ENCODE data around the gene KCNJ15. TPM values are rescaled to one million over a fixed set of nuclear protein-coding genes. Genes with fewer than 3 reads are reported as not detected.
A peak's percentile ranks its signal among the peaks of the same experiment; 100 is the strongest.
"Not testable (repeated sequence)": the region's sequence is repeated elsewhere in the genome, so short reads cannot be mapped to it uniquely, and the experiment has no call there.

KCNJ15 gene
- total RNA-seq, 2 donors from 2014 or later, result 0.17 to 0.21 TPM

DNA sequence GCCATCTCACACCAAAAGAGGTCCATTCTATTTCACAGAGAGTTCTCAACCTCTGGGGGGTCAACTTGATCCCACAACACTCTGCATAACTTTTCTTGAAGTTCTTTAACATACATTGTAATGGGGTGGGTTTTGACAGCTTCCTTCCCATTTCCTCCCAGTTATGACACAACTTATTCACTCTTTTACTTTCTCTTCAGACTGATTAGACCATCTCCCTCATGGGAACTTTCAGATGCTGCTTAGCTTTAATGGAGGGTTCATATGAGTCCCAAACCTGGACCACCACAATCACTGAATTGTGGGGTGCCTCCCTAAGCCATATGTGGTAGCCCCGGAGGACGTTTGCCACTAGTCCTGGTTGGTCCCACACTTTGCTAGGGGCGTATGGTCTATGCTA, 28.3 kb upstream of the KCNJ15 start:
- Histone ChIP-seq H3K4me1 (no peaks in the 10 kb centered on the region), H3K9me3 (no peaks in the 10 kb centered on the region), H3K27ac (no peak overlapping the region), H3K4me3 (no peak overlapping the region), H3K27me3 (no peaks in the 10 kb centered on the region), H3K9ac (ENCODE audit: low read depth in 2 of 2, low read length in 2 of 2) (no peak overlapping the region), H3K36me3 (no peaks in the 10 kb centered on the region)
- intact Hi-C loops (cut with DNase I), result no loop called here
- TF ChIP-seq, protein P1, sequence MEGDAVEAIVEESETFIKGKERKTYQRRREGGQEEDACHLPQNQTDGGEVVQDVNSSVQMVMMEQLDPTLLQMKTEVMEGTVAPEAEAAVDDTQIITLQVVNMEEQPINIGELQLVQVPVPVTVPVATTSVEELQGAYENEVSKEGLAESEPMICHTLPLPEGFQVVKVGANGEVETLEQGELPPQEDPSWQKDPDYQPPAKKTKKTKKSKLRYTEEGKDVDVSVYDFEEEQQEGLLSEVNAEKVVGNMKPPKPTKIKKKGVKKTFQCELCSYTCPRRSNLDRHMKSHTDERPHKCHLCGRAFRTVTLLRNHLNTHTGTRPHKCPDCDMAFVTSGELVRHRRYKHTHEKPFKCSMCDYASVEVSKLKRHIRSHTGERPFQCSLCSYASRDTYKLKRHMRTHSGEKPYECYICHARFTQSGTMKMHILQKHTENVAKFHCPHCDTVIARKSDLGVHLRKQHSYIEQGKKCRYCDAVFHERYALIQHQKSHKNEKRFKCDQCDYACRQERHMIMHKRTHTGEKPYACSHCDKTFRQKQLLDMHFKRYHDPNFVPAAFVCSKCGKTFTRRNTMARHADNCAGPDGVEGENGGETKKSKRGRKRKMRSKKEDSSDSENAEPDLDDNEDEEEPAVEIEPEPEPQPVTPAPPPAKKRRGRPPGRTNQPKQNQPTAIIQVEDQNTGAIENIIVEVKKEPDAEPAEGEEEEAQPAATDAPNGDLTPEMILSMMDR (IDR thresholded peaks at IDR 0.05), result no peak
- no peak for DNase-seq

DNA sequence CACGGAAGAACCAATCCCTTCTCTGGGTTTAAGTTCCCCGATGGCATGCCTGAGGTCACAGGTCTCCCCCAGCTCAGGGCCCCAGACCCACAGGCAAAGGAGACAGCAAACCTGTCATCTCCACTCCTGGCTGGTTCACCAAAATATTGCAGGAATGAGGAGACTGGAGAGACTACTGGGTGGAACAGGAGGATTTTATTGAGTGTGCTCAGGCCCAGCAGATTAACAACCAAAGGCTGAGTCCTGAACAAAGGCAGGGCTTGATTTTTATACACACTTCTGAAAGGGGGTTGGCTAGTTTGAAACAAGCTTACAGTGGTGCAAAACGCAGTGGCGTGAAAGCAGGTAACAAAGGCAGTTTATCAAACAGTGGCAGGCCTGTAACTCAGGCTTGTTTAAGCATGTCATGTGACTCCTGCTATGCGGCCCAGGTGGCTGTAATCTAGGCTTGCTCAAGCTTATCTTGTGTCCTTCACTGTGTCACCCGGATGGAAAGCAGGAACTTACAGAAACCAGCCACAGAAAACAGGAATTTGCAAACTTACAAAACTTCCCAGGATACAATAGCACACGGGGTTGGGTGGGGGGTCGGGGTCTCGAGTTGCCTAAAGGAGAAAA, 27.4 kb upstream of the KCNJ15 start:
- intact Hi-C loops (cut with DNase I), result no loop called here
- peak; percentile 16 for DNase-seq

DNA sequence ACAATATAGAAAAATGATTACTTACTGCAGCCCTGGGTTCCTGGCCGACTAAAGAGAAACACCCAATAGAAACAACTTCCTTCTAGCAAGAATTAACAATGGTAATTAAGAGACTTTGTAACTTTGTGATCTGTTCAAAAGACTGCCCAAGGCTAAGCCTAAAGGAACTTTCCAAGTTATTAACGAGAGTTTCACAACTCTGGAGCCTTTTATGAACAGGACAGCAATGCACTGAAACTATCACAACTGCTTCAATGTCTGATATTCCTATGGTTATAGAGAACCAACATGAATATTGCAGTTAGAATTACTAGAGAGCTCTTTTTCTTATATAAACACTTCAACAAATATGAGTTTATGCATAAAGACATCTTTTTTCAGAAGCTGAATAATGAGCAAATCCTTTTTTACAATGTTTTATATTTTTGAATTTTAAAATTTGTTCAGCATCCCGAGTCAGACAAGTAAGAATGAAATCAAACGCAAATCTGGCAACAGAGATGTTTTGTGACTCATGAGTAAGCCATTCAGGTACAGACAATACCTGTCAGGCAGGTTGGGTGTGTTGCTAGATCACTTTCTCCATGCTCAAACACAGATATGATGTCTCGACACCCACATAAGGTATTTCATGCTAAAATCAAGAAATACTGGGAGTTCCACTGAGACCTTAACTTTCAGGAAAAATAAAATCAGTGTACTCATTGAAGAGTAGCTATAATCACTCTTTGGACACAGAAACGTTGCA, 22.2 kb upstream of the KCNJ15 start:
- no peak overlapping the region for H3K27ac ChIP-seq
- no peaks in the 10 kb centered on the region for H3K36me3 ChIP-seq
- peak; percentile 27 for DNase-seq
- H3K4me1 ChIP-seq, result no peaks in the 10 kb centered on the region
- no peak overlapping the region for H3K4me3 ChIP-seq
- TF ChIP-seq, protein P1 (IDR thresholded peaks at IDR 0.05), result no peak
- H3K9ac ChIP-seq (ENCODE audit: low read depth in 2 of 2, low read length in 2 of 2), result no peak overlapping the region
- H3K9me3 ChIP-seq, result no peaks in the 10 kb centered on the region
- intact Hi-C loops (cut with DNase I), result no loop called here
- H3K27me3 ChIP-seq, result no peaks in the 10 kb centered on the region

More for the DNA sequence above, 27.4 kb upstream of the KCNJ15 start:
- Histone ChIP-seq H3K9ac (ENCODE audit: low read depth in 2 of 2, low read length in 2 of 2) (no peak overlapping the region), H3K27ac (no peak overlapping the region), H3K36me3 (no peaks in the 10 kb centered on the region), H3K9me3 (no peaks in the 10 kb centered on the region), H3K4me3 (no peak overlapping the region), H3K27me3 (no peaks in the 10 kb centered on the region), H3K4me1 (no peaks in the 10 kb centered on the region)
- TF ChIP-seq, protein P1 (IDR thresholded peaks at IDR 0.05), result no peak

DNA sequence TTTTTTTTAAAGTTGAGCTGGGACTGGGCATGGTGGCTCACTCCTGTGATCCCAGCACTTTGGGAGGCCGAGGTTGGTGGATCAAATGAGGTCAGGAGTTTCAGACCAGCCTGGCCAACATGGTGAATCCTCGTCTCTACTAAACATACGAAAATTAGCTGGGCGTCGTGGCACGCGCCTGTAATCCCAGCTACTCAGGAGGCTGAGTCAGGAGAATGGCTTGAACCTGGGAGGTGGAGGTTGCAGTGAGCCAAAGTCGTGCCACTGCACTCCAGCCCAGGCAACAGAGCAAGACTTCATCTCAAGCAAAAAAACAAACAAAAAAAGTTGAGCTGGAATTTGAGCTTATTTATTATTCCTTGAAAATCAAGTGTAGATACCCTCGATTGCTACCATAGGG, 21.5 kb upstream of the KCNJ15 start:
- H3K27me3 ChIP-seq; H3K4me3 ChIP-seq; intact Hi-C loops (cut with DNase I); H3K36me3 ChIP-seq; H3K9ac ChIP-seq (ENCODE audit: low read depth in 2 of 2, low read length in 2 of 2); H3K4me1 ChIP-seq; H3K27ac ChIP-seq; H3K9me3 ChIP-seq: not testable (repeated sequence)
- DNase-seq, result peak; percentile 0

DNA sequence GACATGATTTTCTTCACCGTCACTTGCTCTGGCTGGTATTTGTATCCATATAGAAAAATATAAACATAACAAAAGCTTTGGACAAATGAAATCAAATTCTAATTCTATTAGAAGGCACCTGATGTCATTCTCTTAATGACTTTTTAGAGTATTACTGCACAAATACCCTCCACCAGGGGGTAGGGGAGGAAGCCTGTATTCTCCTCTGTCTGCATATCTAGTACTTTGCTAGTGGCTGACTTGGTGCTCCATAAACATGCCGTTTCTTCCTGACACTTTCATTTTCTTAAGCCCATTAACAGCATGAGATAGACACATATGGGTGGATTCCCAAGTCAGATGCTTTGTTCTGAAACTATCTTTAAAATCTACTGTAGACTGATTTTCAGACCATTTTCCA, 20.6 kb upstream of the KCNJ15 start:
- Histone ChIP-seq H3K27me3 (no peaks in the 10 kb centered on the region), H3K9ac (ENCODE audit: low read depth in 2 of 2, low read length in 2 of 2) (no peak overlapping the region), H3K36me3 (no peaks in the 10 kb centered on the region), H3K4me1 (no peaks in the 10 kb centered on the region), H3K4me3 (no peak overlapping the region), H3K27ac (no peak overlapping the region), H3K9me3 (no peaks in the 10 kb centered on the region)
- TF ChIP-seq, protein P1 (IDR thresholded peaks at IDR 0.05), result no peak
- intact Hi-C loops (cut with DNase I), result no loop called here
- DNase-seq, result no peak

DNA sequence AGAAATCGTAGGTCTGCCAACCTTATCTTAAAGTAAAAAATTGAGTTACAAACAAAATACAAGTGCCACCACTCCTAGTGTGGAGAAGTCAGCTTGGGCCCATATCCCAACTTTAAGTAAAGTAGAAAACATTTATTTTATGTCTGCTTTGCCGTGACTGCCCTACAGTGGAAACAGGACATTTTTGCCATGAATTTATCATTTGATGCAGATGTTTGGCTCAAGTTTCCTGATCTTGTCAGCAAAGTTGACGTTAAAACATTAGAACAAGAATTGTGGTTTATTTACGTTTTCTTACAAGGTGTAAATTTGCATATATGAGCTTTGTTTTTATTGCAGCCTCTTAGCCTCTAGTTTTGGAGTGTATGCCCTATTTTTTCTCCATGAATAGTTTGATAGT, 17.1 kb upstream of the KCNJ15 start:
- Histone ChIP-seq H3K36me3 (no peaks in the 10 kb centered on the region), H3K27ac (no peak overlapping the region), H3K27me3 (no peaks in the 10 kb centered on the region), H3K9me3 (no peaks in the 10 kb centered on the region), H3K4me3 (no peak overlapping the region), H3K9ac (ENCODE audit: low read depth in 2 of 2, low read length in 2 of 2) (no peak overlapping the region), H3K4me1 (no peaks in the 10 kb centered on the region)
- intact Hi-C loops (cut with DNase I), result no loop called here
- TF ChIP-seq, protein P1 (IDR thresholded peaks at IDR 0.05), result no peak
- no peak for DNase-seq
